GM12873 (cell line): ENCODE results near the gene TIMP4.

Experiments used
- TF ChIP-seq, protein P1 (sequence below): IDR thresholded peaks from 2 replicates; pipeline ENCODE4 v1.5.1; 2012; ENCODE audit warnings: low read depth, mild to moderate bottlenecking, moderate library complexity, low read length, control low read depth; ENCODE audit not compliant: insufficient read depth; ENCODE audit errors: missing control alignments

TIMP4 gene

DNA sequence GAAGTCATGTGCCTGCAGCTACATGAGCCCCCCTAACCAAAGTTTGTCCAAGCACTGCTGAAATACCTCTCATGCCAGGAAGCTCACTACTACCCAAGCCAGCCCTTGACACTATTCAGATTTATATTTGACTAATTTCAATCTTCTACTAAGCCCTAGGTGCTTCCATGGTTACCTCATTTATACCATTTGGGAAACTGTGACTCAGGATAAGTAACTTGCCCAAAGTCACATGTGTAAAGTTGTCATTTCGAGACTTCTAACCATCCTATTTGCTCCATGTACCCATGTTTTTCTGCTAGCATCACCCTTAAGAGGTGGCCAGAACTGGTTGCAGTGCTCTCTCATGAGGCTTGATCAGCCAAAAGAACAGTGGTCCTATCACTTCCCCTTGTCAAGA lies 20.7 kb upstream of the TIMP4 start:
- TF ChIP-seq, protein P1, sequence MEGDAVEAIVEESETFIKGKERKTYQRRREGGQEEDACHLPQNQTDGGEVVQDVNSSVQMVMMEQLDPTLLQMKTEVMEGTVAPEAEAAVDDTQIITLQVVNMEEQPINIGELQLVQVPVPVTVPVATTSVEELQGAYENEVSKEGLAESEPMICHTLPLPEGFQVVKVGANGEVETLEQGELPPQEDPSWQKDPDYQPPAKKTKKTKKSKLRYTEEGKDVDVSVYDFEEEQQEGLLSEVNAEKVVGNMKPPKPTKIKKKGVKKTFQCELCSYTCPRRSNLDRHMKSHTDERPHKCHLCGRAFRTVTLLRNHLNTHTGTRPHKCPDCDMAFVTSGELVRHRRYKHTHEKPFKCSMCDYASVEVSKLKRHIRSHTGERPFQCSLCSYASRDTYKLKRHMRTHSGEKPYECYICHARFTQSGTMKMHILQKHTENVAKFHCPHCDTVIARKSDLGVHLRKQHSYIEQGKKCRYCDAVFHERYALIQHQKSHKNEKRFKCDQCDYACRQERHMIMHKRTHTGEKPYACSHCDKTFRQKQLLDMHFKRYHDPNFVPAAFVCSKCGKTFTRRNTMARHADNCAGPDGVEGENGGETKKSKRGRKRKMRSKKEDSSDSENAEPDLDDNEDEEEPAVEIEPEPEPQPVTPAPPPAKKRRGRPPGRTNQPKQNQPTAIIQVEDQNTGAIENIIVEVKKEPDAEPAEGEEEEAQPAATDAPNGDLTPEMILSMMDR, result no peak

DNA sequence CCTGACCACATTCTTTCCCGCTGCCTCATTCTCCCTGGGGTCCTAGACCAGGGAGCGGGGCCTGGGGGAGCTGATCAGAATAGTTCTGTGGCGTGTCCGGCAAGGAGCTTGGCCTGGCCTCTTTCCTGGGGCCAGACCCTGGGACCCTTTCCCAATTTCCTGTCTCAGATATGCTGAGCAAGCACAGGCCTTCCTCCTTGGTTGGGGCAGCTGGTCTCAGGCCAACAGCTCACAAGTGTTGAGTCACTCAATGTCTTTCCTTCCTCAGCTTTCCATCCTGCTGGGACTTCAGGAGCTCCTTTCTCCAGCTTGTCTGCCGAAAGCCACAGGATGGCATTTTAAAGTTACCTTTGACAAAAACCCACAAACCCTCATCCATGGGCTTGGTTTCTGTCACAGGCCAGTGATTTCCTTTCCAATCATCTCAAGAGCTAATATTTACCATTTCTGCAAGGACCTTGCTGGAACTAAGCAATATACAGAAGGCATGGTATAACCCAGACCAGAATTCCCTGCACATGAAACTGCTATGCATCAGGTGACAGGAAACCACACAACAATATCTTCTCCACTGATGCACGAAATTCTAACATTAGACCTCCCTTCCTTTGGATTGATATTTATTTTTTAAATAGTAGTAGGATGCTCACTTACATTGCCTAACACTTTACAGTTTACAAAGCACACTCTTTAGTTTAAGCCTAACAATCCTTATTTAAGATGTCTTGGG lies 19.5 kb upstream of the TIMP4 start:
- TF ChIP-seq, protein P1, result no peak

DNA sequence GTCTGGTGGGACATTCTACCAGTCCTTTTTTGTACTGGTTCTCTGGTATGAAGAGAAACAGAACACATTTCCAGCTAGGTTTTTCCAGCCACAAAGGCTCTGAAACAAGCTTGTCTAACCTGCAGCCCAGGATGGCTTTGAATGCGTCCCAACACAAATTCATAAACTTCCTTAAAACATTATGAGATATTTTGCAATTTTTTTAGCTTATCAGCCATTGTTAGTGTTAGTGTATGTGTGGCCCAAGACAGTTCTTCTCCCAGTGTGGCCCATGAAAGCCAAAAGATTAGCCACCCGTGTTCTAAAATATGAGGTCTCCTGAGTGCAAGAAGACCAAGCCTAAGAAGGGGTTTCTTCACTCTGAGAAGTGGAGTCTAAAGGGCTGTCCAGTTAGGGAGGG lies 18.4 kb upstream of the TIMP4 start:
- TF ChIP-seq, protein P1, result no peak

DNA sequence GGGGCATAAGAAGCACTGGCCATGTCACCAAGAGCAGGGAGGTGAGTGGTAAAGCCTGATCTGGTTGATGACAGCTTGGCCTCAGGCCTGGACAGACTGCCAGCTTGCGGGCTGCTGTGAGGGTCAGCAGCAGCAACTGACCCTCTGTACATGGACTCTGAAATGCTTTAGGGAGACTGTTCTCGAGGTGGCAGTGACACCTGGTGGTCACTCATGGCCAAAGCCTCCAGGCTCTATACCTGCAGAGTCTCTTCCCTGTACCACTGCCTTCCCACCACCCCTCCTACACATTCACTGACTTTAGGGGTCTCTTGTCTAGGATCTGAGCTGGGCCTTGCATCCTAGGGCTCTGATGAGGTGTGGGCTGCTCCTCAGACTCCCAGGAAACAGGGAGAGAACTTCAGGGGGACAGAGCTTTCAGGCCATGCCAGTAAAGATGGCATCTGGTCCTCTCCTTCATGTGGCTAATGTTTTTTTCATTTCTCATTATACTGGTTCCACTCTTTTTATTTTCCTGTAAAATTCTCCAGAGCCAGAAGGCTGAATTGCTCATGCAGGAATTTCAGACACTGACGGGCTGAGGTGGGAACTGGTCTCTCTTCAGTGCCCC lies 17.2 kb upstream of the TIMP4 start:
- TF ChIP-seq, protein P1, result peak; percentile 96

DNA sequence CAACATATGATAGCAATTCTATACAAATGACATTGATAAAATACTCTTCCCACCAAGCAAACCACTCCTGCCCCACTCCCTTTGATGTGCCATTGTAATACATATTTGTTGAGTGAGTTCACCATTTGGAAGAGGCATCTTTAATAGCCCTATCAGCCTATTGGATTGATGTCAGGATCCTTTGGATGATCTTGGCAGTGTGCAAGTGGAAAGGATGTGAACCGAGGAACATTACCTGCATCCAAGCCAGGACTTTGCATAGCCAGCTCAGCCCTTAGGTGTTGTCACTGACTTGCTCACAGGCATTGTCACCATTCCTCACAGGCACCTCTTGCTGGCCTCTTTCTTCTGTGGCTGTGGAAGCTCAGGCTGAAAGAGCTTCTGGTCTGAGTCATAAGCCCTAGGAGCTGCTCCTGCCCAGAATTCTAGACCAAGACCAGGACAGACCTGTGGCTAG lies 16.5 kb upstream of the TIMP4 start:
- TF ChIP-seq, protein P1, result no peak

DNA sequence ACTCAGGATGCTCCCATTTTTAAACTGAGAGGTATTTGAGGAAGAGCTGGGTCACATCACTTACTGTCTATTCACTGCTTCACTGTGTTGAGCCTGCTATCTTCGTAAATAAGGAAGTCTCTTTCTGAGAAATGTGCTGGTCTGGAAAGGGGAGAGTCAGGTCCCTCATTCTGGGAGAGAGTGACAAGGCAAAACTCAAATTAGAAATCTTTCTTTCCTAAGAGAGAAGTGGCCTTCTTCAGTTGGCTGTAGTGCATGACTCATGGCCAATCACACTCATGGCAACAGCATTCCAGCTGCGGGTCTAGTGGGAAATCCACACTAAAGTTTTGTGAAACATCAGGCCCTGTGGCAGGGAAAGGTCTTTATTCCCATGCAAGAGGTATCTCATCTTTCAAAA lies 11.5 kb upstream of the TIMP4 start:
- TF ChIP-seq, protein P1, result no peak

DNA sequence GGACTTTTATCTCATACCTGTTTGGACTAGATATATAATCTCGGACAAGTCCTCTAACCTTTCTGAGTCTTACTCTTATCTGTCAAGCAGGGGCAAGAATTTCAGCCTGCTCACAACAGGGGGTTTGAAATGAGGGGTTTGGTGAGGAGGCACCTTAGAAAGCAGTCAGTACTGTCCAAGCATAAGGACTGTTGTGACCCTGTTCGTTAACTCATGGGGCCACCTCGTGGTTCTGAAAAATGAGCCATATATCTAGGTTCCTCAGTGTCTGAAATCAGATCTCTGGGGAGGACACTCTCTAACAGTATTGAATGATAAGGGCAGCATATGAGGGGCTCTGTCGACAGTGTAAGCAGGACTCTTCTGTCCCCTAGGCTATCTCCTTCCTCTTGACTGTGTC lies 7.2 kb upstream of the TIMP4 start:
- TF ChIP-seq, protein P1, result no peak
